Measurements from ENCODE around the gene STX1A.

Gene STX1A

GRCh38 chr7:73702665-73703064, 16.8 kb downstream of the STX1A start:
- H3K4me3 ChIP-seq (ENCODE audit: low read depth in 1 of 5, low read length in 5 of 5) = no peak overlapping the region
- H3K36me3 ChIP-seq (ENCODE audit: control insufficient read depth in 5 of 5, insufficient read depth in 5 of 5, low read length in 5 of 5) = peaks cover 0 to 38% (median 33%) of the 10 kb centered on the region in 5 donors
- no peak overlapping the region for H3K9ac ChIP-seq (ENCODE audit: low read length in 5 of 5)
- H3K27me3 ChIP-seq (ENCODE audit: control insufficient read depth in 5 of 5, insufficient read depth in 4 of 5, low read length in 5 of 5) = no peaks in the 10 kb centered on the region
- H3K4me1 ChIP-seq (ENCODE audit: control insufficient read depth in 5 of 5, insufficient read depth in 5 of 5, low read length in 5 of 5) = peaks cover 0 to 9% (median 2%) of the 10 kb centered on the region in 5 donors
- H3K9me3 ChIP-seq (ENCODE audit: control insufficient read depth in 5 of 5, low read length in 5 of 5) = no peaks in the 10 kb centered on the region
- H3K27ac ChIP-seq (ENCODE audit: low read depth, low read length) = no peak overlapping the region

GRCh38 chr7:73702226-73702625, 17.2 kb downstream of the STX1A start:
- Histone ChIP-seq H3K9me3 (ENCODE audit: control insufficient read depth in 5 of 5, low read length in 5 of 5) (no peaks in the 10 kb centered on the region), H3K4me3 (ENCODE audit: low read depth in 1 of 5, low read length in 5 of 5) (no peak overlapping the region), H3K27me3 (ENCODE audit: control insufficient read depth in 5 of 5, insufficient read depth in 4 of 5, low read length in 5 of 5) (no peaks in the 10 kb centered on the region), H3K4me1 (ENCODE audit: control insufficient read depth in 5 of 5, insufficient read depth in 5 of 5, low read length in 5 of 5) (peaks cover 0 to 6% (median 2%) of the 10 kb centered on the region in 5 donors), H3K27ac (ENCODE audit: low read depth, low read length) (no peak overlapping the region), H3K36me3 (ENCODE audit: control insufficient read depth in 5 of 5, insufficient read depth in 5 of 5, low read length in 5 of 5) (peaks cover 0 to 42% (median 37%) of the 10 kb centered on the region in 5 donors), H3K9ac (ENCODE audit: low read length in 5 of 5) (no peak overlapping the region)

- Histone ChIP-seq H3K4me3 (ENCODE audit: low read depth in 1 of 5, low read length in 5 of 5) (no peak overlapping the region), H3K4me1 (ENCODE audit: control insufficient read depth in 5 of 5, insufficient read depth in 5 of 5, low read length in 5 of 5) (peaks cover 0 to 5% (median 2%) of the 10 kb centered on the region in 5 donors), H3K36me3 (ENCODE audit: control insufficient read depth in 5 of 5, insufficient read depth in 5 of 5, low read length in 5 of 5) (peaks cover 0 to 50% (median 45%) of the 10 kb centered on the region in 5 donors), H3K9me3 (ENCODE audit: control insufficient read depth in 5 of 5, low read length in 5 of 5) (no peaks in the 10 kb centered on the region), H3K27ac (ENCODE audit: low read depth, low read length) (no peak overlapping the region), H3K9ac (ENCODE audit: low read length in 5 of 5) (no peak overlapping the region), H3K27me3 (ENCODE audit: control insufficient read depth in 5 of 5, insufficient read depth in 4 of 5, low read length in 5 of 5) (no peaks in the 10 kb centered on the region)
These were observed 18.0 kb downstream of the STX1A start for GRCh38 chr7:73701357-73701995.

GRCh38 chr7:73700581-73701134, 18.8 kb downstream of the STX1A start:
- peaks cover 0 to 5% (median 2%) of the 10 kb centered on the region in 5 donors for H3K4me1 ChIP-seq (ENCODE audit: control insufficient read depth in 5 of 5, insufficient read depth in 5 of 5, low read length in 5 of 5)
- H3K9me3 ChIP-seq (ENCODE audit: control insufficient read depth in 5 of 5, low read length in 5 of 5) = no peaks in the 10 kb centered on the region
- no peak overlapping the region for H3K4me3 ChIP-seq (ENCODE audit: low read depth in 1 of 5, low read length in 5 of 5)
- no peak overlapping the region for H3K9ac ChIP-seq (ENCODE audit: low read length in 5 of 5)
- H3K27ac ChIP-seq (ENCODE audit: low read depth, low read length) = no peak overlapping the region
- H3K36me3 ChIP-seq (ENCODE audit: control insufficient read depth in 5 of 5, insufficient read depth in 5 of 5, low read length in 5 of 5) = peaks cover 2 to 58% (median 53%) of the 10 kb centered on the region in 5 donors
- H3K27me3 ChIP-seq (ENCODE audit: control insufficient read depth in 5 of 5, insufficient read depth in 4 of 5, low read length in 5 of 5) = no peaks in the 10 kb centered on the region

GRCh38 chr7:73700069-73700423, 19.4 kb downstream of the STX1A start:
- no peak overlapping the region for H3K4me3 ChIP-seq (ENCODE audit: low read depth in 1 of 5, low read length in 5 of 5)
- no peaks in the 10 kb centered on the region for H3K27me3 ChIP-seq (ENCODE audit: control insufficient read depth in 5 of 5, insufficient read depth in 4 of 5, low read length in 5 of 5)
- peaks cover 3 to 64% (median 58%) of the 10 kb centered on the region in 5 donors for H3K36me3 ChIP-seq (ENCODE audit: control insufficient read depth in 5 of 5, insufficient read depth in 5 of 5, low read length in 5 of 5)
- peaks cover 0 to 5% (median 2%) of the 10 kb centered on the region in 5 donors for H3K4me1 ChIP-seq (ENCODE audit: control insufficient read depth in 5 of 5, insufficient read depth in 5 of 5, low read length in 5 of 5)
- no peak overlapping the region for H3K9ac ChIP-seq (ENCODE audit: low read length in 5 of 5)
- H3K9me3 ChIP-seq (ENCODE audit: control insufficient read depth in 5 of 5, low read length in 5 of 5) = no peaks in the 10 kb centered on the region
- no peak overlapping the region for H3K27ac ChIP-seq (ENCODE audit: low read depth, low read length)

GRCh38 chr7:73699370-73700068, 19.9 kb downstream of the STX1A start:
- Histone ChIP-seq H3K4me1 (ENCODE audit: control insufficient read depth in 5 of 5, insufficient read depth in 5 of 5, low read length in 5 of 5) (peaks cover 0 to 5% (median 2%) of the 10 kb centered on the region in 5 donors), H3K4me3 (ENCODE audit: low read depth in 1 of 5, low read length in 5 of 5) (no peak overlapping the region), H3K36me3 (ENCODE audit: control insufficient read depth in 5 of 5, insufficient read depth in 5 of 5, low read length in 5 of 5) (peaks cover 3 to 69% (median 63%) of the 10 kb centered on the region in 5 donors), H3K27me3 (ENCODE audit: control insufficient read depth in 5 of 5, insufficient read depth in 4 of 5, low read length in 5 of 5) (no peaks in the 10 kb centered on the region), H3K9ac (ENCODE audit: low read length in 5 of 5) (no peak overlapping the region), H3K9me3 (ENCODE audit: control insufficient read depth in 5 of 5, low read length in 5 of 5) (no peaks in the 10 kb centered on the region), H3K27ac (ENCODE audit: low read depth, low read length) (no peak overlapping the region)

- Histone ChIP-seq H3K27ac (ENCODE audit: low read depth, low read length) (no peak overlapping the region), H3K27me3 (ENCODE audit: control insufficient read depth in 5 of 5, insufficient read depth in 4 of 5, low read length in 5 of 5) (no peaks in the 10 kb centered on the region), H3K9ac (ENCODE audit: low read length in 5 of 5) (no peak overlapping the region), H3K36me3 (ENCODE audit: control insufficient read depth in 5 of 5, insufficient read depth in 5 of 5, low read length in 5 of 5) (peaks cover 3 to 76% (median 74%) of the 10 kb centered on the region in 5 donors), H3K4me1 (ENCODE audit: control insufficient read depth in 5 of 5, insufficient read depth in 5 of 5, low read length in 5 of 5) (no peaks in the 10 kb centered on the region), H3K9me3 (ENCODE audit: control insufficient read depth in 5 of 5, low read length in 5 of 5) (no peaks in the 10 kb centered on the region), H3K4me3 (ENCODE audit: low read depth in 1 of 5, low read length in 5 of 5) (no peak overlapping the region)
These were observed 21.1 kb downstream of the STX1A start for GRCh38 chr7:73698410-73698809.

- H3K4me1 ChIP-seq (ENCODE audit: control insufficient read depth in 5 of 5, insufficient read depth in 5 of 5, low read length in 5 of 5) = no peaks in the 10 kb centered on the region
- H3K9ac ChIP-seq (ENCODE audit: low read length in 5 of 5) = no peak overlapping the region
- H3K4me3 ChIP-seq (ENCODE audit: low read depth in 1 of 5, low read length in 5 of 5) = no peak overlapping the region
- H3K27me3 ChIP-seq (ENCODE audit: control insufficient read depth in 5 of 5, insufficient read depth in 4 of 5, low read length in 5 of 5) = no peaks in the 10 kb centered on the region
- H3K9me3 ChIP-seq (ENCODE audit: control insufficient read depth in 5 of 5, low read length in 5 of 5) = no peaks in the 10 kb centered on the region
- peaks cover 3 to 90% (median 85%) of the 10 kb centered on the region in 5 donors for H3K36me3 ChIP-seq (ENCODE audit: control insufficient read depth in 5 of 5, insufficient read depth in 5 of 5, low read length in 5 of 5)
- no peak overlapping the region for H3K27ac ChIP-seq (ENCODE audit: low read depth, low read length)
These were observed 23.1 kb downstream of the STX1A start for GRCh38 chr7:73696372-73696771.

- no peaks in the 10 kb centered on the region for H3K27me3 ChIP-seq (ENCODE audit: control insufficient read depth in 5 of 5, insufficient read depth in 4 of 5, low read length in 5 of 5)
- no peak overlapping the region for H3K4me3 ChIP-seq (ENCODE audit: low read depth in 1 of 5, low read length in 5 of 5)
- peaks cover 5 to 88% (median 72%) of the 10 kb centered on the region in 5 donors for H3K36me3 ChIP-seq (ENCODE audit: control insufficient read depth in 5 of 5, insufficient read depth in 5 of 5, low read length in 5 of 5)
- no peak overlapping the region for H3K27ac ChIP-seq (ENCODE audit: low read depth, low read length)
- no peaks in the 10 kb centered on the region for H3K4me1 ChIP-seq (ENCODE audit: control insufficient read depth in 5 of 5, insufficient read depth in 5 of 5, low read length in 5 of 5)
- H3K9ac ChIP-seq (ENCODE audit: low read length in 5 of 5) = no peak overlapping the region
- no peaks in the 10 kb centered on the region for H3K9me3 ChIP-seq (ENCODE audit: control insufficient read depth in 5 of 5, low read length in 5 of 5)
These were observed 28.8 kb downstream of the STX1A start for GRCh38 chr7:73690646-73691045.

GRCh38 chr7:73688288-73688687, 31.2 kb downstream of the STX1A start:
- Histone ChIP-seq H3K36me3 (ENCODE audit: control insufficient read depth in 5 of 5, insufficient read depth in 5 of 5, low read length in 5 of 5) (peaks cover 4 to 64% (median 50%) of the 10 kb centered on the region in 5 donors), H3K4me1 (ENCODE audit: control insufficient read depth in 5 of 5, insufficient read depth in 5 of 5, low read length in 5 of 5) (peaks cover 0 to 8% (median 7%) of the 10 kb centered on the region in 5 donors), H3K9ac (ENCODE audit: low read length in 5 of 5) (no peak overlapping the region), H3K9me3 (ENCODE audit: control insufficient read depth in 5 of 5, low read length in 5 of 5) (no peaks in the 10 kb centered on the region), H3K27ac (ENCODE audit: low read depth, low read length) (no peak overlapping the region), H3K27me3 (ENCODE audit: control insufficient read depth in 5 of 5, insufficient read depth in 4 of 5, low read length in 5 of 5) (no peaks in the 10 kb centered on the region), H3K4me3 (ENCODE audit: low read depth in 1 of 5, low read length in 5 of 5) (no peak overlapping the region)

Measured in subcutaneous abdominal adipose tissue (tissue), 5 donors.